Osteoblast (primary cell): ENCODE measurements around the gene ELL2. TPM values are rescaled to one million over a fixed set of nuclear protein-coding genes. Genes with fewer than 3 reads are reported as not detected.

ENCODE experiments used
- DNase-seq: peaks from one replicate; pipeline ENCODE4 v3.0.0; 2011; ENCODE audit warnings: low spot score, mixed read lengths; ENCODE audit not compliant: insufficient read length; ENCODE audit errors: missing footprints
- H2AFZ ChIP-seq: 2 replicates; pipeline ENCODE4 v1.6.0; 2011; ENCODE audit warnings: mild to moderate bottlenecking, low read length
- H3K27ac ChIP-seq: 2 replicates; pipeline ENCODE4 v1.5.1; 2011; ENCODE audit warnings: mild to moderate bottlenecking, low read depth, low read length, moderate library complexity
- H3K27me3 ChIP-seq: 2 replicates; pipeline ENCODE4 v1.6.0; 2012; ENCODE audit warnings: mild to moderate bottlenecking, control low read depth, inconsistent platforms, low read length, moderate library complexity; ENCODE audit not compliant: insufficient read depth
- H3K36me3 ChIP-seq: 2 replicates; pipeline ENCODE4 v1.5.1; 2011; ENCODE audit warnings: mild to moderate bottlenecking, low read length, control low read depth, moderate library complexity; ENCODE audit not compliant: insufficient read depth
- H3K4me1 ChIP-seq: 2 replicates; pipeline ENCODE4 v1.5.1; 2011; ENCODE audit warnings: mild to moderate bottlenecking, low read length, control low read depth, moderate library complexity; ENCODE audit not compliant: insufficient read depth
- H3K4me2 ChIP-seq: 2 replicates; pipeline ENCODE4 v1.6.0; 2011; ENCODE audit warnings: mild to moderate bottlenecking, low read length; ENCODE audit not compliant: insufficient read depth
- H3K4me3 ChIP-seq: fragments of 200-600 bp; sonication (generic); 3 replicates; pipeline ENCODE4 v1.5.1; 2012; ENCODE audit warnings: mild to moderate bottlenecking, low read length, inconsistent platforms; ENCODE audit not compliant: insufficient read depth
- H3K79me2 ChIP-seq: 2 replicates; pipeline ENCODE4 v1.6.0; 2012; ENCODE audit warnings: mild to moderate bottlenecking, low read length, control low read depth, inconsistent platforms; ENCODE audit not compliant: insufficient read depth
- H3K9me3 ChIP-seq: 2 replicates; pipeline ENCODE4 v1.5.1; 2011; ENCODE audit warnings: low read depth, low read length, control low read depth
- H4K20me1 ChIP-seq: 2 replicates; pipeline ENCODE4 v1.6.0; 2012; ENCODE audit warnings: mild to moderate bottlenecking, low read length, control low read depth; ENCODE audit not compliant: insufficient read depth
- total RNA-seq: library from RNA; depleted of rRNA; stranded (reverse); fragments of >200 nt; gene quantifications from 2 replicates; pipeline ENCODE4 v1.2.3, GENCODE V29; 2012
- TF ChIP-seq, protein P1 (sequence below): IDR thresholded peaks from 2 replicates; pipeline ENCODE4 v1.5.1; 2011; ENCODE audit warnings: mild to moderate bottlenecking, low read depth, low read length, moderate library complexity; ENCODE audit errors: extremely low read depth

ELL2 gene
- total RNA-seq, 1 donor = 123 TPM

DNA sequence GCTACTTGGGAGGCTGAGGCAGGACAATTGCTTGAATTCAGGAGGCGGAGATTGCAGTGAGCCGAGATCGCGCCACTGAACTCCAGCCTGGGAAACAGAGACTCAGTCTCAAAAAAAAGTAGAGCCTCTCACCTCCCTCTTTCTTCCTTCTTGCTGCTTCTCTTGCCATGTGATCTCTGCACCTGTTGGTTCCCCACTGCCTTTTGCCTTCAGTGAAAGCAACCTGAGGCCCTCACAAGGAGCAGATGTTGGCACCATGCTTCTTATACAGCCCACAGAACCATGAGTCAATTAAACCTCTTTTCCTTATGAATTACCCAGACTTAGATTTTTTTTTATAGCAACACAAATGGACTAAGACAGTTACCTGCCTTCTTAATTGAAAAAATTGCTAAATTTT, 93.5 kb downstream of the ELL2 start:
- no peaks in the 10 kb centered on the region for H3K79me2 ChIP-seq
- H3K4me2 ChIP-seq = no peak overlapping the region
- no peaks in the 10 kb centered on the region for H3K9me3 ChIP-seq
- DNase-seq = no peak
- H3K27me3 ChIP-seq = no peaks in the 10 kb centered on the region
- TF ChIP-seq, protein P1, sequence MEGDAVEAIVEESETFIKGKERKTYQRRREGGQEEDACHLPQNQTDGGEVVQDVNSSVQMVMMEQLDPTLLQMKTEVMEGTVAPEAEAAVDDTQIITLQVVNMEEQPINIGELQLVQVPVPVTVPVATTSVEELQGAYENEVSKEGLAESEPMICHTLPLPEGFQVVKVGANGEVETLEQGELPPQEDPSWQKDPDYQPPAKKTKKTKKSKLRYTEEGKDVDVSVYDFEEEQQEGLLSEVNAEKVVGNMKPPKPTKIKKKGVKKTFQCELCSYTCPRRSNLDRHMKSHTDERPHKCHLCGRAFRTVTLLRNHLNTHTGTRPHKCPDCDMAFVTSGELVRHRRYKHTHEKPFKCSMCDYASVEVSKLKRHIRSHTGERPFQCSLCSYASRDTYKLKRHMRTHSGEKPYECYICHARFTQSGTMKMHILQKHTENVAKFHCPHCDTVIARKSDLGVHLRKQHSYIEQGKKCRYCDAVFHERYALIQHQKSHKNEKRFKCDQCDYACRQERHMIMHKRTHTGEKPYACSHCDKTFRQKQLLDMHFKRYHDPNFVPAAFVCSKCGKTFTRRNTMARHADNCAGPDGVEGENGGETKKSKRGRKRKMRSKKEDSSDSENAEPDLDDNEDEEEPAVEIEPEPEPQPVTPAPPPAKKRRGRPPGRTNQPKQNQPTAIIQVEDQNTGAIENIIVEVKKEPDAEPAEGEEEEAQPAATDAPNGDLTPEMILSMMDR = no peak
- H2AFZ ChIP-seq = no peak overlapping the region
- H3K36me3 ChIP-seq = no peaks in the 10 kb centered on the region
- no peak overlapping the region for H3K4me3 ChIP-seq
- peaks cover 49% of the 10 kb centered on the region for H3K4me1 ChIP-seq
- H4K20me1 ChIP-seq = no peaks in the 10 kb centered on the region
- no peak overlapping the region for H3K27ac ChIP-seq

DNA sequence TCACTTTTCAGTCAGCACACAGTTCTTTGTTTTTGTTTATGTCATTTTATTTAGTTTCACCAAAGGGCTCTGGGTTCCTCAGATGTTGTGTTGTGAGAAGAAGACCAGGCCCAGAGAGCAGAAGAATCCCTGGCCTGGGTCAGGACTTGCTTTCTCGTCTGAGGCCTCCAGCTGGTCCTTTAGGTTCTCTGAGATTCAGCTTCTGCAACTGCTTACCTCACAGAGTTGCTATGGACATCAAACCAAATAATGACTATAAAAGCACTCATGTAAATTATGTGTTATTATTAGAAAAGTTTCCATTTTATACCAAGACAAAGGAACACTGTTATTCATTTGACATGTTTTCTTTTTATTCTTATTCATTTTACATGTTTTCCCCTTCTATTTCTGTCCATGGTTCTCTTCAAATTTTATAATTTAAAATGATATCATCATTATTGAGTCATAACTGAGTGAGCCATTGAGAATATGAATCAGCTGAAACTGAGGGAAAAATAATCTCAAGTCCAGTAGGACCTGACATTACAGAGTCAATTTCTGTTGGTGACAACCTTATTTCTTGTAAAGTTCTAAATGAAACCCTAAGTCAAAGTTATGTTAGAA, 95.1 kb downstream of the ELL2 start:
- H2AFZ ChIP-seq = no peak overlapping the region
- TF ChIP-seq, protein P1 = no peak
- no peaks in the 10 kb centered on the region for H3K27me3 ChIP-seq
- no peaks in the 10 kb centered on the region for H3K9me3 ChIP-seq
- no peak overlapping the region for H3K4me2 ChIP-seq
- H3K27ac ChIP-seq = peak overlapping the region; percentile 100
- H3K79me2 ChIP-seq = no peaks in the 10 kb centered on the region
- H4K20me1 ChIP-seq = no peaks in the 10 kb centered on the region
- H3K4me1 ChIP-seq = peaks cover 65% of the 10 kb centered on the region
- H3K4me3 ChIP-seq = no peak overlapping the region
- peak; percentile 48 for DNase-seq
- no peaks in the 10 kb centered on the region for H3K36me3 ChIP-seq

DNA sequence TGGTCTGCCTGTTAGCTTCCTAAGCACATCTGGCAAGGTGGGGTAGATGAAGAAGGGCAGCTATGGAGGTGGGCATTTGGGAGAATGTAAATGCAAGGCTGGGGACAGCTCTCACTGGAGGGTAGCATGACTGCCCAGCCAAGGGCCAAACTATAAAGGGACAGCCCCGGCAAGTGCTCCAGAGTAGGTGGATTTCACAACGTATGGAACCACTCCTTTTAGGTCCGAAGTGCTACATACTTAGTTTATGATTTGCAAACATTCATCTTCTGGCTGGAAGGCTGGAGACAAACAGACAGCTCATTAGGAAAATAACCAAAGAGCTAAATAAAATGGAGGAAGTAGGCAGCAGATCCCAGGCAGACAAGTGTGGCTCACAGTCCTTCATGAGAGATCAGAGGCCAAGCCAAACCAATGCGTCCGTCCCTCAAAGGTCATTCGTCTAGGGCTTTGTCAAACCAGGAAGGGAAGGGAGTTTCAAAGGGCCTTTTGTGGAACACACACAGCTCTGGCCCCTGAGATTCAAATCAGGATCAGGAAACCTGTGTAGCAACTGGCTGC, 96.6 kb downstream of the ELL2 start:
- peak overlapping the region; percentile 100 for H3K27ac ChIP-seq
- H4K20me1 ChIP-seq = no peaks in the 10 kb centered on the region
- H3K9me3 ChIP-seq = no peaks in the 10 kb centered on the region
- H3K4me3 ChIP-seq = no peak overlapping the region
- H3K79me2 ChIP-seq = no peaks in the 10 kb centered on the region
- peak overlapping the region; percentile 81 for H2AFZ ChIP-seq
- peak overlapping the region; percentile 37 for H3K4me2 ChIP-seq
- no peak for DNase-seq
- H3K4me1 ChIP-seq = peaks cover 69% of the 10 kb centered on the region
- no peaks in the 10 kb centered on the region for H3K36me3 ChIP-seq
- H3K27me3 ChIP-seq = no peaks in the 10 kb centered on the region
- TF ChIP-seq, protein P1 = no peak

DNA sequence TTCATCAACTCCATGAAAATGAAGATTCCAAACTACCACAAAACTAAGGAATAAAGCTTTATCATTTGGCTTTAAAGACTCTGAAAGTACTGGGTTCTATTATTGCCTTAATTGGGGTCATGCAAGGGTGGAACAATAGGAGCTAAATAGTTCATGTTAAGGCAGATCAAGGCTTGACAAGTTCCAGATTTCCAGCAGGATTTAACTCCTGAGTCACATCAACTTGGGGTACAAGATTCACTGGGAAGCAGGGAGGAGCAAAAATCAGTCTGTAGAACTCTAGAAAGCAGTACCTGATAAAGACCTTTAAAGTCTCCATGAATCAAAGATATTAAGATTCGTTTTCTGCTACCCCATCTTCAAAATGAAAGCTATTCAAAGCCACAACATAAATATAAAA, 97.2 kb downstream of the ELL2 start:
- no peaks in the 10 kb centered on the region for H3K79me2 ChIP-seq
- no peaks in the 10 kb centered on the region for H4K20me1 ChIP-seq
- no peak overlapping the region for H2AFZ ChIP-seq
- no peaks in the 10 kb centered on the region for H3K9me3 ChIP-seq
- no peak overlapping the region for H3K4me2 ChIP-seq
- H3K27me3 ChIP-seq = no peaks in the 10 kb centered on the region
- no peaks in the 10 kb centered on the region for H3K36me3 ChIP-seq
- no peak for DNase-seq
- TF ChIP-seq, protein P1 = no peak
- H3K27ac ChIP-seq = peak overlapping the region; percentile 100
- H3K4me3 ChIP-seq = no peak overlapping the region
- H3K4me1 ChIP-seq = peaks cover 71% of the 10 kb centered on the region
